ENCODE results near the gene FAM199X. TPM values are rescaled to one million over a fixed set of nuclear protein-coding genes. Genes with fewer than 3 reads are reported as not detected.

FAM199X gene
- total and polyA plus RNA-seq, 2 experiments from 2014 or later, result 11.0 to 18.7 TPM

GRCh38 chrX:104118765-104119164 lies 47.5 kb upstream of the FAM199X start:
- H3K27me3 Mint-ChIP-seq (ENCODE audit: insufficient read depth, low read depth, poor library complexity), result peaks cover 2% of the 10 kb centered on the region

More at GRCh38 chrX:104118765-104119164, 47.5 kb upstream of the FAM199X start:
- no peak for ATAC-seq
- no peaks in the 10 kb centered on the region for H3K27me3 ChIP-seq (ENCODE audit: insufficient read depth)
- no peak overlapping the region for H3K4me3 Mint-ChIP-seq
- no peaks in the 10 kb centered on the region; the same call in 2 of the 3 replicates for H3K9me3 Mint-ChIP-seq
- no peak overlapping the region for H3K27ac Mint-ChIP-seq
- no peak overlapping the region for H3K4me3 ChIP-seq
- H3K4me1 Mint-ChIP-seq, result peaks cover 21% of the 10 kb centered on the region; the same call in 2 of the 3 replicates
- no peaks in the 10 kb centered on the region for H3K79me2 ChIP-seq (replicated peaks; ENCODE audit: insufficient read depth)
- no peaks in the 10 kb centered on the region for H3F3A ChIP-seq (replicated peaks; ENCODE audit: low read depth)
- no peaks in the 10 kb centered on the region for H4K20me1 ChIP-seq (replicated peaks; ENCODE audit: insufficient read depth)
- H3K9me2 ChIP-seq (ENCODE audit: insufficient read depth), result no peaks in the 10 kb centered on the region
- H3K27ac ChIP-seq (ENCODE audit: low read depth), result no peak overlapping the region
- no peak overlapping the region for H2AFZ ChIP-seq
- H3K4me1 ChIP-seq (ENCODE audit: insufficient read depth), result peaks cover 3% of the 10 kb centered on the region
- TF ChIP-seq CTCF (conservative IDR thresholded peaks at IDR 0.05; ENCODE audit: low read depth in 2 of 2), result no peak
- TF ChIP-seq JUNB (IDR thresholded peaks at IDR 0.05; ENCODE audit: unreplicated experiment), result no peak
- no peak for TF ChIP-seq NANOG (IDR thresholded peaks at IDR 0.05; ENCODE audit: borderline replicate concordance)
- no peak for TF ChIP-seq POLR2AphosphoS5 (IDR thresholded peaks at IDR 0.05; ENCODE audit: low read depth)
- TF ChIP-seq ZNF462 (CRISPR knock-in tag; IDR thresholded peaks at IDR 0.05), result no peak
- no peak for TF ChIP-seq ZNF331 (CRISPR knock-in tag; IDR thresholded peaks at IDR 0.05; ENCODE audit: low read depth)
- no peak for TF ChIP-seq ZNF114 (CRISPR knock-in tag; IDR thresholded peaks at IDR 0.05)
- TF ChIP-seq ETS1 (IDR thresholded peaks at IDR 0.05), result no peak
- no peak for TF ChIP-seq STAT1 (IDR thresholded peaks at IDR 0.05; ENCODE audit: unreplicated experiment)
- no peak for TF ChIP-seq CREB1 (CRISPR knock-in tag; IDR thresholded peaks at IDR 0.05; ENCODE audit: low read depth)
- TF ChIP-seq REST (IDR thresholded peaks at IDR 0.05; ENCODE audit: unreplicated experiment), result no peak
- TF ChIP-seq EZH2 (IDR thresholded peaks at IDR 0.05; ENCODE audit: low read depth, unreplicated experiment), result no peak
- no peak for TF ChIP-seq EZH2phosphoT487 (IDR thresholded peaks at IDR 0.05; ENCODE audit: unreplicated experiment)
- peak; percentile 19 for DNase-seq (ENCODE audit: low spot score)
- no peak overlapping the region for H3K4me2 ChIP-seq
- no peaks in the 10 kb centered on the region for H3K36me3 Mint-ChIP-seq (ENCODE audit: low read depth)
- no peaks in the 10 kb centered on the region for H3K36me3 ChIP-seq (ENCODE audit: insufficient read depth)

All from GM23338 (cell line).